GM21737 (cell line): ENCODE measurements around the gene MICU1.
"Not testable (repeated sequence)": the region's sequence is repeated elsewhere in the genome, so short reads cannot be mapped to it uniquely, and the experiment has no call there.

Experiments used
- ATAC-seq: cut with Tn5 transposase; IDR thresholded peaks from one replicate; pipeline ENCODE4 v1.9.1; 2021; ENCODE audit warnings: mild to moderate bottlenecking, moderate library complexity; ENCODE audit not compliant: unreplicated experiment

MICU1 gene

GRCh38 chr10:72509206-72509799, 116.6 kb downstream of the MICU1 start:
- no peak for ATAC-seq

- no peak for ATAC-seq
Observed at GRCh38 chr10:72508033-72508432, 117.8 kb downstream of the MICU1 start.

- no peak for ATAC-seq
Observed at GRCh38 chr10:72506474-72506873, 119.4 kb downstream of the MICU1 start.

- no peak for ATAC-seq
Observed at GRCh38 chr10:72505435-72505834, 120.4 kb downstream of the MICU1 start.

GRCh38 chr10:72503694-72504438, 122.0 kb downstream of the MICU1 start:
- no peak for ATAC-seq

GRCh38 chr10:72503241-72503640, 122.6 kb downstream of the MICU1 start:
- no peak for ATAC-seq

- no peak for ATAC-seq
Observed at GRCh38 chr10:72502581-72502980, 123.3 kb downstream of the MICU1 start.

- ATAC-seq = no peak
Observed at GRCh38 chr10:72499701-72500100, 126.2 kb downstream of the MICU1 start.

- no peak for ATAC-seq
Observed at GRCh38 chr10:72490951-72491350, 134.9 kb downstream of the MICU1 start.

- no peak for ATAC-seq
Observed at GRCh38 chr10:72487521-72487920, 138.4 kb downstream of the MICU1 start.

GRCh38 chr10:72487116-72487515, 138.8 kb downstream of the MICU1 start:
- ATAC-seq = no peak

GRCh38 chr10:72485701-72486100, 140.2 kb downstream of the MICU1 start:
- ATAC-seq = no peak

GRCh38 chr10:72484521-72484920, 141.4 kb downstream of the MICU1 start:
- ATAC-seq = no peak

- ATAC-seq = no peak
Observed at GRCh38 chr10:72483471-72483870, 142.4 kb downstream of the MICU1 start.

GRCh38 chr10:72480861-72481260, 145.0 kb downstream of the MICU1 start:
- no peak for ATAC-seq

- ATAC-seq = no peak
Observed at GRCh38 chr10:72477463-72477862, 148.4 kb downstream of the MICU1 start.

GRCh38 chr10:72472306-72472705, 153.6 kb downstream of the MICU1 start:
- ATAC-seq = no peak

- no peak for ATAC-seq
Observed at GRCh38 chr10:72470666-72471065, 155.2 kb downstream of the MICU1 start.

GRCh38 chr10:72467064-72467463, 158.8 kb downstream of the MICU1 start:
- not testable (repeated sequence) for ATAC-seq

GRCh38 chr10:72466018-72466417, 159.9 kb downstream of the MICU1 start:
- no peak for ATAC-seq

- ATAC-seq = no peak
Observed at GRCh38 chr10:72464438-72464837, 161.4 kb downstream of the MICU1 start.

- no peak for ATAC-seq
Observed at GRCh38 chr10:72462261-72462660, 163.6 kb downstream of the MICU1 start.

GRCh38 chr10:72461085-72461484, 164.8 kb downstream of the MICU1 start:
- no peak for ATAC-seq
